Naive thymus-derived CD4-positive, alpha-beta T cell (primary cell): ENCODE data around the gene PROM1. TPM values are rescaled to one million over a fixed set of nuclear protein-coding genes. Genes with fewer than 3 reads are reported as not detected.
A peak's percentile ranks its signal among the peaks of the same experiment; 100 is the strongest.

ENCODE experiments used
- ATAC-seq: fragments of 150-1000 bp; cut with Tn5 transposase; 2 replicates; pipeline ENCODE4 v1.10.0; 2021; ENCODE audit warnings: mild to moderate bottlenecking, moderate library complexity
- CTCF ChIA-PET: fragments of 350-600 bp; sonication (Branson Sonifier 250); formaldehyde crosslinking; loops from one replicate; lab custom pipeline; 2021; ENCODE audit warnings: antibody characterized with exemption; lab: Charles Lee
- POLR2A ChIA-PET: fragments of 350-600 bp; sonication (Branson Sonifier 250); formaldehyde crosslinking; loops from one replicate; lab custom pipeline; 2021; ENCODE audit warnings: antibody characterized with exemption, inconsistent platforms; lab: Charles Lee
- DNase-seq, 9 donors: peaks; one replicate each; pipeline versions ENCODE4 v3.0.0 to v3.0.0-alpha.2; 2020 to 2022; ENCODE audit warnings: mixed read lengths in 1 of 9
- H3K27ac ChIP-seq: one replicate; pipeline ENCODE4 v1.7.0; 2013; ENCODE audit warnings: mild to moderate bottlenecking, low read depth, low read length, moderate library complexity
- H3K27me3 ChIP-seq, 2 donors: one replicate each; pipeline ENCODE4 v1.7.0; 2013; ENCODE audit warnings: low read length in 2 of 2, mild to moderate bottlenecking in 2 of 2, moderate library complexity in 2 of 2; ENCODE audit not compliant: control insufficient read depth in 2 of 2, insufficient read depth in 2 of 2
- H3K36me3 ChIP-seq, 3 experiments: 1 replicate in 2 of 3; 2 replicates in 1 of 3; pipeline ENCODE4 v1.7.0; 2013; ENCODE audit warnings: low read length in 3 of 3, mild to moderate bottlenecking in 3 of 3, moderate library complexity in 1 of 3; ENCODE audit not compliant: insufficient read depth in 3 of 3, control insufficient read depth in 2 of 3
- H3K4me1 ChIP-seq, 2 donors: one replicate each; pipeline ENCODE4 v1.7.0; 2013; ENCODE audit warnings: low read length in 2 of 2, mild to moderate bottlenecking in 2 of 2, moderate library complexity in 1 of 2; ENCODE audit not compliant: control insufficient read depth in 2 of 2, insufficient read depth in 2 of 2
- H3K4me3 ChIP-seq: 2 replicates; pipeline ENCODE4 v1.7.0; 2013; ENCODE audit warnings: mild to moderate bottlenecking, low read length
- H3K9me3 ChIP-seq, 3 experiments: 1 replicate in 2 of 3; 2 replicates in 1 of 3; pipeline ENCODE4 v1.7.0; 2013; ENCODE audit warnings: low read length in 3 of 3; ENCODE audit not compliant: control insufficient read depth in 2 of 3
- H3K27ac Mint-ChIP-seq, 9 donors: one replicate each; pipeline ENCODE4 v1.8.0; 2020 to 2022; ENCODE audit warnings: mixed read lengths in 9 of 9, mild to moderate bottlenecking in 8 of 9, moderate library complexity in 5 of 9, inconsistent platforms in 2 of 9
- H3K27me3 Mint-ChIP-seq, 5 donors: one replicate each; pipeline ENCODE4 v1.8.0; 2021 to 2022; ENCODE audit warnings: mixed read lengths in 5 of 5, mild to moderate bottlenecking in 1 of 5
- H3K36me3 Mint-ChIP-seq, 5 donors: one replicate each; pipeline ENCODE4 v1.8.0; 2020 to 2022; ENCODE audit warnings: mixed read lengths in 5 of 5, mild to moderate bottlenecking in 3 of 5, inconsistent platforms in 1 of 5
- H3K4me1 Mint-ChIP-seq, 7 donors: one replicate each; pipeline ENCODE4 v1.8.0; 2020 to 2022; ENCODE audit warnings: mixed read lengths in 7 of 7, mild to moderate bottlenecking in 3 of 7, inconsistent platforms in 1 of 7
- H3K4me3 Mint-ChIP-seq, 10 donors: one replicate each; pipeline ENCODE4 v1.8.0; 2020 to 2022; ENCODE audit warnings: mild to moderate bottlenecking in 10 of 10, mixed read lengths in 10 of 10, moderate library complexity in 6 of 10, inconsistent platforms in 2 of 10
- H3K9me3 Mint-ChIP-seq, 11 donors: one replicate each; pipeline ENCODE4 v1.8.0; 2020 to 2022; ENCODE audit warnings: mixed read lengths in 11 of 11, mild to moderate bottlenecking in 4 of 11, inconsistent platforms in 1 of 11, moderate library complexity in 1 of 11
- intact Hi-C, 2 donors: fragments of 100-400 bp; cut with micrococcal nuclease; formaldehyde crosslinking; loops; one replicate each; pipeline ENCODE4 v1.15.1; 2023
- polyA plus RNA-seq, 2 donors: library from polyadenylated mRNA; unstranded; fragments of 300-500 nt; fragmentation: Illumina TruSeq; gene quantifications; one replicate each; pipeline ENCODE4 v1.2.3, GENCODE V29; 2021
- total RNA-seq, 6 experiments: library from RNA in 5 of 6; stranded (reverse) in 5 of 6; gene quantifications; 1 replicate in 5 of 6; 2 replicates in 1 of 6; pipeline ENCODE4 v1.2.3 and lab custom pipeline; 2021 to 2026

PROM1 gene
- total and polyA plus RNA-seq, 7 experiments from 2014 or later: 0.13 to 2.6 TPM; not detected in 5

GRCh38 chr4:15935504-15936402 lies 148.1 kb downstream of the PROM1 start:
- peaks cover 0 to 2% (median 0%) of the 10 kb centered on the region in 11 donors for H3K9me3 Mint-ChIP-seq
- ATAC-seq (no peak), DNase-seq (no peak)
- intact Hi-C loops: no loop called here
- Histone ChIP-seq H3K27ac (no peak overlapping the region), H3K4me1 (no peaks in the 10 kb centered on the region), H3K36me3 (no peaks in the 10 kb centered on the region), H3K4me3 (no peak overlapping the region), H3K27me3 (no peaks in the 10 kb centered on the region), H3K9me3 (no peaks in the 10 kb centered on the region)
- POLR2A ChIA-PET: no interaction called here
- H3K27ac Mint-ChIP-seq: no peak overlapping the region
- peaks cover 0 to 42% (median 20%) of the 10 kb centered on the region in 5 donors for H3K27me3 Mint-ChIP-seq
- CTCF ChIA-PET: no interaction called here
- no peak overlapping the region for H3K4me3 Mint-ChIP-seq
- H3K4me1 Mint-ChIP-seq: peaks cover 0 to 3% (median 0%) of the 10 kb centered on the region in 7 donors
- H3K36me3 Mint-ChIP-seq: no peaks in the 10 kb centered on the region

DNA sequence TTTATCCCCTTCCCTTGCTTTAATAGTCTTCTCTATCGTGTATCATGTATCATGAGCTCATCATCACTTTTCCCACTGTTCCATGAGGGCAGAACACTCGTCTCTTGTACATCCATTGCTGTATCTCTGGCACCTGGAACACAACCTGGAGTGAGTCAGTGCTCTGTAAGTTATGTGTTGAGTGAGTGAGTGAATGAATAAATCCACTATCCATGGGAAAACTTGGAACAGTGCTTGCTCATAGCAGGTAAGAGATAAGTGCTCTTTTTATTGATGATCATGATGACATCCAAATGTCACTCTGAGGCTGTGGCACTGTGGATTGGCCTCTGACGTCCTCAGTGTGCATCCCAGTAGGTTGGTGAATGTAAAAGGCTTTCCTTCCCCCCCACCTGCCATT lies 149.6 kb downstream of the PROM1 start:
- no peak for DNase-seq
- Mint-ChIP-seq H3K9me3 (no peaks in the 10 kb centered on the region), H3K27me3 (peaks cover 0 to 40% (median 16%) of the 10 kb centered on the region in 5 donors), H3K27ac (no peak overlapping the region), H3K36me3 (no peaks in the 10 kb centered on the region), H3K4me3 (no peak overlapping the region), H3K4me1 (peaks cover 0 to 3% (median 0%) of the 10 kb centered on the region in 7 donors)
- ChIA-PET CTCF (no interaction called here), POLR2A (no interaction called here)
- Histone ChIP-seq H3K27me3 (no peaks in the 10 kb centered on the region), H3K9me3 (no peaks in the 10 kb centered on the region), H3K27ac (no peak overlapping the region), H3K36me3 (no peaks in the 10 kb centered on the region), H3K4me3 (no peak overlapping the region), H3K4me1 (no peaks in the 10 kb centered on the region)
- intact Hi-C loops: no loop called here
- no peak for ATAC-seq

- peaks cover 0 to 3% (median 0%) of the 10 kb centered on the region in 7 donors for H3K4me1 Mint-ChIP-seq
- Histone ChIP-seq H3K4me1 (no peaks in the 10 kb centered on the region), H3K36me3 (no peaks in the 10 kb centered on the region), H3K9me3 (no peaks in the 10 kb centered on the region), H3K27me3 (no peaks in the 10 kb centered on the region), H3K4me3 (no peak overlapping the region), H3K27ac (no peak overlapping the region)
- CTCF ChIA-PET: no interaction called here
- H3K36me3 Mint-ChIP-seq: no peaks in the 10 kb centered on the region
- peak overlapping the region in 1 of 9 donors; percentile 0 for H3K27ac Mint-ChIP-seq
- no peak for ATAC-seq
- H3K4me3 Mint-ChIP-seq: no peak overlapping the region
- peaks cover 0 to 33% (median 9%) of the 10 kb centered on the region in 5 donors for H3K27me3 Mint-ChIP-seq
- intact Hi-C loops: no loop called here
- no peak for DNase-seq
- no peaks in the 10 kb centered on the region for H3K9me3 Mint-ChIP-seq
- POLR2A ChIA-PET: interaction anchor here (0.6 kb wide), 1 partner anchor 557 kb away, joined by 5 read pairs; no protein-coding TSS in a partner anchor
These were observed 152.2 kb downstream of the PROM1 start for GRCh38 chr4:15931451-15932210.

- H3K4me1 ChIP-seq: no peaks in the 10 kb centered on the region
- Mint-ChIP-seq H3K9me3 (no peaks in the 10 kb centered on the region), H3K27ac (peak overlapping the region in 1 of 9 donors; percentile 33), H3K27me3 (peaks cover 0 to 33% (median 9%) of the 10 kb centered on the region in 5 donors), H3K4me1 (peaks cover 0 to 5% (median 0%) of the 10 kb centered on the region in 7 donors), H3K4me3 (no peak overlapping the region), H3K36me3 (no peaks in the 10 kb centered on the region)
- H3K4me3 ChIP-seq: no peak overlapping the region
- POLR2A ChIA-PET: no interaction called here
- ATAC-seq: no peak
- CTCF ChIA-PET: no interaction called here
- H3K36me3 ChIP-seq: no peaks in the 10 kb centered on the region
- H3K27me3 ChIP-seq: no peaks in the 10 kb centered on the region
- no peak for DNase-seq
- intact Hi-C loops: no loop called here
- H3K27ac ChIP-seq: no peak overlapping the region
- H3K9me3 ChIP-seq: no peaks in the 10 kb centered on the region
These were observed 153.5 kb downstream of the PROM1 start for GRCh38 chr4:15930314-15930713.

DNA sequence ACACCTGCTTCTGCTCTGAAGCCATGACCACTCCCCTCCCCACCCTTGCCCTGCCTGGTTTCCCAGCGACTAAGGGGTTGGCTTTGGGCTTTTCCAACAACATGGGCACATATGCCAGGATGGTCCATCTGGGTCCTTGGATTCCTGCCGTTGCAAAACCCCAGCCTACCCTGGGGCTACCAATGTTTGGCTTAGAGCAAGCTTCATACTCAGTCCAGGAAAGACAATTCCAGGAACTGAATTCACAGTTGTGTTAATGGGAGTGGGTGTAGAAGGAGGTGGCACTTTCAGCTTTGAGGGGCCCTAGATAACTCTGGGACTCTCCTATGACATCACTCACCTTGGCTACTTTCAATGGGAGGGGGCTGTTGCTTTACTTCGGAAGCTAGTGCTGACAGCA lies 154.3 kb downstream of the PROM1 start:
- ATAC-seq (no peak), DNase-seq (no peak)
- intact Hi-C loops: no loop called here
- Mint-ChIP-seq H3K4me3 (no peak overlapping the region), H3K36me3 (no peaks in the 10 kb centered on the region), H3K27ac (no peak overlapping the region), H3K4me1 (peaks cover 0 to 5% (median 0%) of the 10 kb centered on the region in 7 donors), H3K27me3 (peaks cover 0 to 29% (median 8%) of the 10 kb centered on the region in 5 donors), H3K9me3 (no peaks in the 10 kb centered on the region)
- Histone ChIP-seq H3K4me3 (no peak overlapping the region), H3K4me1 (no peaks in the 10 kb centered on the region), H3K27me3 (no peaks in the 10 kb centered on the region), H3K9me3 (no peaks in the 10 kb centered on the region), H3K36me3 (no peaks in the 10 kb centered on the region), H3K27ac (no peak overlapping the region)
- ChIA-PET CTCF (no interaction called here), POLR2A (no interaction called here)

DNA sequence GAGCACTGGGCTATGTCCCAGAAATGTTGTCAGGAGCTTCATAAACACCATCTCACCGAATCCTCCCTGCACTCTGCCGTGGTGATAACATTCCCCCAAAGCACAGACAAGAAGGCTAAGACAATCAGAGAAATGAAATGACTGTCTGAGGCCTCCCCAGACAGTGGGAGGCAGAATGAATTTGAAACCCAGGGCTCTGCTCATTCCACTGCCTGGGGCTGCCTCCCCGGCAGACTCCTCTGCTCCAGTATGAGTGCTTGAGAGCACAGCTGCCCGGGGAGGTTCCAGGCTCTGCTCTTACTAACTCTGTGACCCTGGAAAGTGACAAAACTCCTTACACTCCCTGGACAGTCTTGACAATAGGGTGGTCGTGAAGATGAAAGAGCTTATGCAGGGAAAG lies 154.9 kb downstream of the PROM1 start:
- ChIA-PET POLR2A (no interaction called here), CTCF (no interaction called here)
- no peaks in the 10 kb centered on the region for H3K9me3 Mint-ChIP-seq
- peaks cover 0 to 7% (median 0%) of the 10 kb centered on the region in 7 donors for H3K4me1 Mint-ChIP-seq
- Histone ChIP-seq H3K4me3 (no peak overlapping the region), H3K9me3 (no peaks in the 10 kb centered on the region), H3K4me1 (no peaks in the 10 kb centered on the region), H3K36me3 (no peaks in the 10 kb centered on the region), H3K27ac (no peak overlapping the region), H3K27me3 (no peaks in the 10 kb centered on the region)
- no peak overlapping the region for H3K27ac Mint-ChIP-seq
- DNase-seq (no peak), ATAC-seq (no peak)
- intact Hi-C loops: no loop called here
- no peaks in the 10 kb centered on the region for H3K36me3 Mint-ChIP-seq
- peaks cover 0 to 33% (median 12%) of the 10 kb centered on the region in 5 donors for H3K27me3 Mint-ChIP-seq
- no peak overlapping the region for H3K4me3 Mint-ChIP-seq
